ENCODE data around the gene ADK.

DNA sequence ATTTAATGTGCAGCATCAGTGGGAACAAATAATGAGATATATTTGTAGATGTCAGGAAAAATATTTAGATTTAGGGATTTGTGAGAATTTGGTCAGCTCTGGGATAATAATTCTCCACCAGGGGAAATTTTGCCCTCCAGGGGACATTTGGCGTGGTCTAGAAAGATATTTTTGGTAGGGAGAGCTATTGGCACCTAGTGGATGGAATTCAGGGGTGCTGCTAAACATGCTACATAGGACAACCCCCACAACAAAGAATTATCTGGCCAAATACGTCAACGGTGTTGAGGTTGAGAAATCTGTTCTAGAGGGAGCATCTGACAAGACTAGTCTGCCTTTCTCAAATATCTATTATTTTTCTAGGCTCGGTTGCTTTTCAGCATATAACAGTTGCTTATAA, 2.1 kb downstream of the ADK start:
- TF ChIP-seq, protein P1, sequence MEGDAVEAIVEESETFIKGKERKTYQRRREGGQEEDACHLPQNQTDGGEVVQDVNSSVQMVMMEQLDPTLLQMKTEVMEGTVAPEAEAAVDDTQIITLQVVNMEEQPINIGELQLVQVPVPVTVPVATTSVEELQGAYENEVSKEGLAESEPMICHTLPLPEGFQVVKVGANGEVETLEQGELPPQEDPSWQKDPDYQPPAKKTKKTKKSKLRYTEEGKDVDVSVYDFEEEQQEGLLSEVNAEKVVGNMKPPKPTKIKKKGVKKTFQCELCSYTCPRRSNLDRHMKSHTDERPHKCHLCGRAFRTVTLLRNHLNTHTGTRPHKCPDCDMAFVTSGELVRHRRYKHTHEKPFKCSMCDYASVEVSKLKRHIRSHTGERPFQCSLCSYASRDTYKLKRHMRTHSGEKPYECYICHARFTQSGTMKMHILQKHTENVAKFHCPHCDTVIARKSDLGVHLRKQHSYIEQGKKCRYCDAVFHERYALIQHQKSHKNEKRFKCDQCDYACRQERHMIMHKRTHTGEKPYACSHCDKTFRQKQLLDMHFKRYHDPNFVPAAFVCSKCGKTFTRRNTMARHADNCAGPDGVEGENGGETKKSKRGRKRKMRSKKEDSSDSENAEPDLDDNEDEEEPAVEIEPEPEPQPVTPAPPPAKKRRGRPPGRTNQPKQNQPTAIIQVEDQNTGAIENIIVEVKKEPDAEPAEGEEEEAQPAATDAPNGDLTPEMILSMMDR (IDR thresholded peaks at IDR 0.05): no peak
- no peak for TF ChIP-seq POLR2A (IDR thresholded peaks at IDR 0.05)

Data from lower leg skin (tissue), 3 donors.